Glutamatergic neuron (in vitro differentiated cells): Measurements from ENCODE around the gene BIN1. TPM values are rescaled to one million over a fixed set of nuclear protein-coding genes. Genes with fewer than 3 reads are reported as not detected.
A peak's percentile ranks its signal among the peaks of the same experiment; 100 is the strongest.

Experiments used
- DNase-seq: peaks from one replicate; pipeline ENCODE4 v3.0.0; 2022
- H3K27ac Mint-ChIP-seq: one replicate; pipeline ENCODE4 v1.8.0; 2020; ENCODE audit warnings: mild to moderate bottlenecking, mixed read lengths, inconsistent platforms; ENCODE audit not compliant: unreplicated experiment
- H3K27me3 Mint-ChIP-seq: one replicate; pipeline ENCODE4 v1.8.0; 2020; ENCODE audit warnings: mild to moderate bottlenecking, moderate library complexity, mixed read lengths, inconsistent platforms; ENCODE audit not compliant: unreplicated experiment
- H3K36me3 Mint-ChIP-seq: one replicate; pipeline ENCODE4 v1.8.0; 2020; ENCODE audit warnings: mild to moderate bottlenecking, mixed read lengths, inconsistent platforms; ENCODE audit not compliant: unreplicated experiment
- H3K4me1 Mint-ChIP-seq: one replicate; pipeline ENCODE4 v1.8.0; 2020; ENCODE audit warnings: mild to moderate bottlenecking, low read depth, mixed read lengths, inconsistent platforms; ENCODE audit not compliant: unreplicated experiment
- H3K4me3 Mint-ChIP-seq: one replicate; pipeline ENCODE4 v1.8.0; 2020; ENCODE audit warnings: mild to moderate bottlenecking, mixed read lengths, inconsistent platforms; ENCODE audit not compliant: unreplicated experiment
- H3K9me3 Mint-ChIP-seq: one replicate; pipeline ENCODE4 v1.8.0; 2020; ENCODE audit warnings: mild to moderate bottlenecking, moderate library complexity, mixed read lengths, inconsistent platforms; ENCODE audit not compliant: unreplicated experiment
- total RNA-seq: library from RNA; stranded (reverse); fragmentation: NEBNext Ultra II Directional; extraction: Animal tissue kit (Norgen Biotek cat#: 25700); gene quantifications from one replicate; pipeline ENCODE4 v1.2.1, GENCODE V29; 2021; ENCODE audit not compliant: unreplicated experiment
- TF ChIP-seq, protein P1 (sequence below): fragments of 200-600 bp; sonication (generic); IDR thresholded peaks from one replicate; pipeline ENCODE4 v1.5.0; 2021; ENCODE audit not compliant: partially characterized antibody, unreplicated experiment

BIN1 gene
- total RNA-seq, 1 donor from 2014 or later, result 176 TPM

DNA sequence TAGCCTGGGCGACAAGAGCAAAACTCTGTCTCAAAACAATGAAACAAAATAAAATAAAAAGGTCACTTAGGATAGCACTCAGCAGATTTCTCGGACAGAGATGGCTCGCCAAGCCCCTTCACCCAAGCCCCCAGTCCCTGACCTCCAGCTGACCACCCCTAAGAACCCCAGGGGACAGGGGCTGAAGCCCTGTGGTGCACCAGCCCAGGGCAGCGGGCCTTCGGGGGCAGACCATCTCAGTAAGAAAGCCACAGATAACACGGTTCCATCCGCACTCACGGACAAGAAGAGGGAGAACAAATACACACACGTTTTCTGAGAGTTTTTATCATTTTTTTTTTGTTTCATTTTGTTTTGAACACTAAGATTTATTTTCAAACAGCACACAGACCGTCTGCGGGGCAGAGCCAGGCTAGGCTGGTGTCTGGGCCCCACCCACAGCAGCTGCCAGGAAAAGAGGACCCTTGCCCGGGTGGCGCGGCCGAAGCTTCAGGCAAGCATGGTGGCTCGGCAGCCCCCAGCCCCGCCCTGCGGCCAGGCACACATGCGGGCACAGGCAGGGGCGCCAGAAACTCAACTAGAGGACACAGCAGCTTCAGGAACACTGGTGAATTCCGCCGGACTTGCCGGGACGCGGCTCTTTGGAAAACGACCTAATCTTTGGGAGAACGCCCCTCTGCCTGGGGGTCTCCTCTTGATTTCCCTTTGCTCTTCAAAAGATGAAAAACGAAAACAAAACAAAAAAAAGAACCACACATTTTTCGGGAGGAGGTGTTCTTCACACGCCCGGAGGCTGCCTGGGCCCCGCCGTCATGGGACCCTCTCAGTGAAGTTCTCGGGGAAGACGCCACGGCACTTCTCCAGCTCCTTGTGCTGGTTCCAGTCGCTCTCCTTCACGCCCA, 59.0 kb downstream of the BIN1 start:
- peaks cover 7% of the 10 kb centered on the region for H3K4me1 Mint-ChIP-seq
- H3K9me3 Mint-ChIP-seq, result peaks cover 3% of the 10 kb centered on the region
- no peak for DNase-seq
- peaks cover 5% of the 10 kb centered on the region for H3K27me3 Mint-ChIP-seq
- peaks cover 3% of the 10 kb centered on the region for H3K36me3 Mint-ChIP-seq
- TF ChIP-seq, protein P1, sequence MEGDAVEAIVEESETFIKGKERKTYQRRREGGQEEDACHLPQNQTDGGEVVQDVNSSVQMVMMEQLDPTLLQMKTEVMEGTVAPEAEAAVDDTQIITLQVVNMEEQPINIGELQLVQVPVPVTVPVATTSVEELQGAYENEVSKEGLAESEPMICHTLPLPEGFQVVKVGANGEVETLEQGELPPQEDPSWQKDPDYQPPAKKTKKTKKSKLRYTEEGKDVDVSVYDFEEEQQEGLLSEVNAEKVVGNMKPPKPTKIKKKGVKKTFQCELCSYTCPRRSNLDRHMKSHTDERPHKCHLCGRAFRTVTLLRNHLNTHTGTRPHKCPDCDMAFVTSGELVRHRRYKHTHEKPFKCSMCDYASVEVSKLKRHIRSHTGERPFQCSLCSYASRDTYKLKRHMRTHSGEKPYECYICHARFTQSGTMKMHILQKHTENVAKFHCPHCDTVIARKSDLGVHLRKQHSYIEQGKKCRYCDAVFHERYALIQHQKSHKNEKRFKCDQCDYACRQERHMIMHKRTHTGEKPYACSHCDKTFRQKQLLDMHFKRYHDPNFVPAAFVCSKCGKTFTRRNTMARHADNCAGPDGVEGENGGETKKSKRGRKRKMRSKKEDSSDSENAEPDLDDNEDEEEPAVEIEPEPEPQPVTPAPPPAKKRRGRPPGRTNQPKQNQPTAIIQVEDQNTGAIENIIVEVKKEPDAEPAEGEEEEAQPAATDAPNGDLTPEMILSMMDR, result no peak
- no peak overlapping the region for H3K4me3 Mint-ChIP-seq
- no peak overlapping the region for H3K27ac Mint-ChIP-seq

DNA sequence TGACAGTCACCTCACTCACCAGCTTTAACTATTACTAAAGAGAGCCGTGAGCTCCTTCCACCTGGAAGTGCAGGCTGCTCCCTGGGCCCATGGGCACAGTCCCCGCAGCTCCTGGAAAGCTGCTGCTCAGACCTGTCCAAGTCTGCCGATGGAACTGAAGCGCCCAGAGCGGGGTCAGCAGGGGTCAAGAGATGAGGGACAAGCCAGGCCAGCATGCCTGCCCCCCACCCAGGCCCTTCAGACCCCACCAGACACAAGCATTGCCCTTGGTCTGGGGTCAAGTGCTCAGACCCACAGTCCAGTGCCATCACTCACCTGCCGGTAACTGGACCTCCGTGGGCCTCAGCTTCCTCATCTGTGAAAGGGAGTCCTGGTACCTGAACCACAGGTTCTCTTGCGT, 59.9 kb downstream of the BIN1 start:
- Mint-ChIP-seq H3K4me3 (no peak overlapping the region), H3K27ac (no peak overlapping the region), H3K27me3 (peaks cover 3% of the 10 kb centered on the region), H3K4me1 (peaks cover 5% of the 10 kb centered on the region), H3K9me3 (peaks cover 3% of the 10 kb centered on the region), H3K36me3 (peaks cover 3% of the 10 kb centered on the region)
- TF ChIP-seq, protein P1, result no peak
- DNase-seq, result no peak

DNA sequence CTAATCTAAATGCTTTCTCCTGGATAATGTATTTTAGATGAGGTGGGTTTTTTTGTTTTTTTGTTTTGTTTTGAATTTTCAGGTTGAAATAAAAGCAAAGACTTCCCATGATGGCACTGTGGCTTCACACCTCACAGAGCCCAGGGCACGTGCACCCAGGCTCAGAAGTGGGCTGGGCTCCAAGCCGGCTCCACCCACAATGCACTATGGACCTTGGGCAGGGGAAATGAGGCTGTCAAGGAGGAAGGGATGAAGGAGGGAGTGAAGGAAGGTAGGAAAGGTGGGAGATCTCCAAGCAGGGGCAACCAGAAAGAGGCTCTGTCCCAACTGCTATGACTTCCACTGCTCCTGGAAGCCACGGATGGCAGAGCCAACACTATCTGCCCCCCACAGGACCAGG, 60.4 kb downstream of the BIN1 start:
- Mint-ChIP-seq H3K36me3 (peaks cover 3% of the 10 kb centered on the region), H3K27ac (no peak overlapping the region), H3K4me3 (no peak overlapping the region), H3K9me3 (peaks cover 4% of the 10 kb centered on the region), H3K27me3 (peaks cover 3% of the 10 kb centered on the region), H3K4me1 (peaks cover 5% of the 10 kb centered on the region)
- TF ChIP-seq, protein P1, result no peak
- no peak for DNase-seq

DNA sequence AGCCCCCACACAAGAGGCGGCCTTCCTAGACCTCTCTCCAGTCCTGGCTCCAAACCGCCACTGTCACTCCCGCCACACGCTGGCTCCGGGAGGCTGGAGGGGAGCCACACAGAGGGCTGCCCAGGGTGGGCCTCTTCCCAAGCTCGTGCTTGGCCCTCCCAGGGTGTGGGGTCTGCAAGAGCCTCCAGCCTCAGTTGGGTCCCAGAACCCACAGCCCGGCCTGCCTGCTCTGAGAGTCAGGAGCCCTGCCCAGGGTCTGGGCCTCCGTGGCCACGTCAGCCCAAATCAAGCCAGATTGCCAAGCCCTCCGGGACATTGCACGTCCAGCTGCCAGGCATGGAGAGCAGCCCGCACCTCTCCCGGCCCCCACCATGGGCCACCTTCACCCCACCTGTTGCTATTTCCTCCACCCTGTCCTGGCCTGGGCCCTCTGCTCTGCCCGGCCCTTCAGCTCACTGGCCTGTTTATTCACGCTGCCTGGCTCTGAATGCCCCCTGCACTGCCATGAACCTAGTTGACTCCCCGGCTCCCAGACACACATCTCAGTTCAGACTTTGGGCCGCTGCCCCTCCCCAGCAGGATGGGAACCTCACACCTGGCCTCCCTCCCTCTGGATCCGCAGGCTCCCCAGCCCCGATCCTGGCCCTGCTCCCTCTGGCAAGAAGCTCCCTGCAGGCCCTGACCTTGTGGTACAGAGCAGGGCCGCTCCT, 61.0 kb downstream of the BIN1 start:
- DNase-seq, result no peak
- peaks cover 4% of the 10 kb centered on the region for H3K9me3 Mint-ChIP-seq

More for the DNA sequence above, 61.0 kb downstream of the BIN1 start:
- no peak overlapping the region for H3K4me3 Mint-ChIP-seq
- TF ChIP-seq, protein P1, result no peak
- peaks cover 5% of the 10 kb centered on the region for H3K4me1 Mint-ChIP-seq
- peaks cover 3% of the 10 kb centered on the region for H3K36me3 Mint-ChIP-seq
- peaks cover 3% of the 10 kb centered on the region for H3K27me3 Mint-ChIP-seq
- H3K27ac Mint-ChIP-seq, result peak overlapping the region; percentile 20
